ENCODE measurements around the gene FRMD4B.

FRMD4B gene

GRCh38 chr3:69370156-69370883, 15.6 kb downstream of the FRMD4B start:
- TF ChIP-seq CTCF (IDR thresholded peaks at IDR 0.05; ENCODE audit: control insufficient read depth, extremely low read depth, insufficient read depth): no peak
- no peak for DNase-seq (ENCODE audit: low read depth)
- no peak overlapping the region for H3K4me3 ChIP-seq (ENCODE audit: low read depth, low read length)

- DNase-seq (ENCODE audit: low read depth): no peak
- no peak overlapping the region for H3K4me3 ChIP-seq (ENCODE audit: low read depth, low read length)
- TF ChIP-seq CTCF (IDR thresholded peaks at IDR 0.05; ENCODE audit: control insufficient read depth, extremely low read depth, insufficient read depth): no peak
Measured at GRCh38 chr3:69368129-69368741, 17.7 kb downstream of the FRMD4B start.

GRCh38 chr3:69367586-69367985, 18.3 kb downstream of the FRMD4B start:
- H3K4me3 ChIP-seq (ENCODE audit: low read depth, low read length): no peak overlapping the region
- no peak for TF ChIP-seq CTCF (IDR thresholded peaks at IDR 0.05; ENCODE audit: control insufficient read depth, extremely low read depth, insufficient read depth)
- DNase-seq (ENCODE audit: low read depth): no peak

- H3K4me3 ChIP-seq (ENCODE audit: low read depth, low read length): no peak overlapping the region
- no peak for TF ChIP-seq CTCF (IDR thresholded peaks at IDR 0.05; ENCODE audit: control insufficient read depth, extremely low read depth, insufficient read depth)
- DNase-seq (ENCODE audit: low read depth): no peak
Measured at GRCh38 chr3:69364354-69364753, 21.5 kb downstream of the FRMD4B start.

GRCh38 chr3:69360690-69361089, 25.2 kb downstream of the FRMD4B start:
- no peak for DNase-seq (ENCODE audit: low read depth)
- H3K4me3 ChIP-seq (ENCODE audit: low read depth, low read length): no peak overlapping the region
- TF ChIP-seq CTCF (IDR thresholded peaks at IDR 0.05; ENCODE audit: control insufficient read depth, extremely low read depth, insufficient read depth): no peak

GRCh38 chr3:69359916-69360315, 26.0 kb downstream of the FRMD4B start:
- DNase-seq (ENCODE audit: low read depth): no peak
- no peak for TF ChIP-seq CTCF (IDR thresholded peaks at IDR 0.05; ENCODE audit: control insufficient read depth, extremely low read depth, insufficient read depth)
- no peak overlapping the region for H3K4me3 ChIP-seq (ENCODE audit: low read depth, low read length)
